Measurements from ENCODE around the gene GRAMD1B.

Gene GRAMD1B

GRCh38 chr11:123642435-123642834 lies 212.4 kb downstream of the GRAMD1B start:
- Histone ChIP-seq H3K4me2 (ENCODE audit: low read depth, low read length, poor library complexity, severe bottlenecking) (no peak overlapping the region), H3K27me3 (ENCODE audit: insufficient read depth, low read length, poor library complexity, severe bottlenecking) (no peaks in the 10 kb centered on the region)
- TF ChIP-seq CTCF (conservative IDR thresholded peaks at IDR 0.05; ENCODE audit: low read length) (no peak), EZH2phosphoT487 (IDR thresholded peaks at IDR 0.05; ENCODE audit: borderline replicate concordance) (no peak)

GRCh38 chr11:123645286-123645975 lies 215.4 kb downstream of the GRAMD1B start:
- Histone ChIP-seq H3K9me3 (ENCODE audit: insufficient read depth, low read depth, low read length) (no peaks in the 10 kb centered on the region), H2AFZ (ENCODE audit: low read length) (no peak overlapping the region), H3K27me3 (ENCODE audit: insufficient read depth, low read length, poor library complexity, severe bottlenecking) (no peaks in the 10 kb centered on the region), H3F3A (ENCODE audit: low read depth) (no peaks in the 10 kb centered on the region), H3K9me2 (replicated peaks; ENCODE audit: low read depth, low read length) (no peaks in the 10 kb centered on the region), H3K4me3 (ENCODE audit: low read length, poor library complexity, severe bottlenecking) (no peak overlapping the region), H3K4me2 (ENCODE audit: low read depth, low read length, poor library complexity, severe bottlenecking) (no peak overlapping the region), H4K20me1 (ENCODE audit: insufficient read depth, low read length, poor library complexity, severe bottlenecking) (no peaks in the 10 kb centered on the region), H3K4me1 (ENCODE audit: insufficient read depth, low read length, poor library complexity, severe bottlenecking) (no peaks in the 10 kb centered on the region), H3K79me2 (ENCODE audit: insufficient read depth, low read length) (no peaks in the 10 kb centered on the region), H3K9ac (ENCODE audit: low read depth, low read length, poor library complexity, severe bottlenecking) (no peak overlapping the region), H3K36me3 (ENCODE audit: insufficient read depth, low read length) (no peaks in the 10 kb centered on the region)
- no peak for TF ChIP-seq CTCF (conservative IDR thresholded peaks at IDR 0.05; ENCODE audit: low read length)
- no peak for TF ChIP-seq EZH2phosphoT487 (IDR thresholded peaks at IDR 0.05; ENCODE audit: borderline replicate concordance)

More at GRCh38 chr11:123642435-123642834, 212.4 kb downstream of the GRAMD1B start:
- H3K4me1 ChIP-seq (ENCODE audit: insufficient read depth, low read length, poor library complexity, severe bottlenecking): no peaks in the 10 kb centered on the region
- H3K36me3 ChIP-seq (ENCODE audit: insufficient read depth, low read length): no peaks in the 10 kb centered on the region
- no peaks in the 10 kb centered on the region for H3K79me2 ChIP-seq (ENCODE audit: insufficient read depth, low read length)
- H2AFZ ChIP-seq (ENCODE audit: low read length): no peak overlapping the region
- no peaks in the 10 kb centered on the region for H3K9me3 ChIP-seq (ENCODE audit: insufficient read depth, low read depth, low read length)
- H3K9me2 ChIP-seq (replicated peaks; ENCODE audit: low read depth, low read length): no peaks in the 10 kb centered on the region
- H3K4me3 ChIP-seq (ENCODE audit: low read length, poor library complexity, severe bottlenecking): no peak overlapping the region
- no peaks in the 10 kb centered on the region for H4K20me1 ChIP-seq (ENCODE audit: insufficient read depth, low read length, poor library complexity, severe bottlenecking)
- no peaks in the 10 kb centered on the region for H3F3A ChIP-seq (ENCODE audit: low read depth)
- no peak overlapping the region for H3K9ac ChIP-seq (ENCODE audit: low read depth, low read length, poor library complexity, severe bottlenecking)

GRCh38 chr11:123650901-123651300 lies 220.8 kb downstream of the GRAMD1B start:
- Histone ChIP-seq H3K79me2 (ENCODE audit: insufficient read depth, low read length) (no peaks in the 10 kb centered on the region), H3K9me3 (ENCODE audit: insufficient read depth, low read depth, low read length) (no peaks in the 10 kb centered on the region), H3K4me1 (ENCODE audit: insufficient read depth, low read length, poor library complexity, severe bottlenecking) (no peaks in the 10 kb centered on the region), H3K27me3 (ENCODE audit: insufficient read depth, low read length, poor library complexity, severe bottlenecking) (no peaks in the 10 kb centered on the region), H3F3A (ENCODE audit: low read depth) (no peaks in the 10 kb centered on the region), H3K9ac (ENCODE audit: low read depth, low read length, poor library complexity, severe bottlenecking) (no peak overlapping the region), H2AFZ (ENCODE audit: low read length) (no peak overlapping the region), H3K9me2 (replicated peaks; ENCODE audit: low read depth, low read length) (no peaks in the 10 kb centered on the region), H3K4me2 (ENCODE audit: low read depth, low read length, poor library complexity, severe bottlenecking) (no peak overlapping the region), H3K36me3 (ENCODE audit: insufficient read depth, low read length) (no peaks in the 10 kb centered on the region), H3K4me3 (ENCODE audit: low read length, poor library complexity, severe bottlenecking) (no peak overlapping the region), H4K20me1 (ENCODE audit: insufficient read depth, low read length, poor library complexity, severe bottlenecking) (no peaks in the 10 kb centered on the region)
- no peak for TF ChIP-seq CTCF (conservative IDR thresholded peaks at IDR 0.05; ENCODE audit: low read length)
- TF ChIP-seq EZH2phosphoT487 (IDR thresholded peaks at IDR 0.05; ENCODE audit: borderline replicate concordance): no peak

All from Loucy (cell line).